Gastrocnemius medialis (tissue), 4 donors: ENCODE data around the gene ACOX2. TPM values are rescaled to one million over a fixed set of nuclear protein-coding genes. Genes with fewer than 3 reads are reported as not detected.
A peak's percentile ranks its signal among the peaks of the same experiment; 100 is the strongest.

Experiments used
- ATAC-seq, 2 donors: fragments of 150-250 bp; one replicate each; pipeline ENCODE4 v1.9.1; 2016
- DNase-seq, 2 donors: peaks; one replicate each; pipeline ENCODE4 v3.0.0-alpha.2; 2019
- H3K27ac ChIP-seq, 4 donors: fragments of 200-600 bp; sonication (generic); 1 replicate in 1 of 4; 2 replicates in 3 of 4; pipeline ENCODE4 v1.5.1; 2016 to 2018; ENCODE audit warnings: mild to moderate bottlenecking in 2 of 4, moderate library complexity in 1 of 4
- H3K27me3 ChIP-seq, 3 donors: fragments of 200-600 bp; sonication (generic) in 2 of 3; 1 replicate in 1 of 3; 2 replicates in 2 of 3; pipeline versions ENCODE4 v1.5.1 to v1.6.0; 2016 to 2019; ENCODE audit warnings: mild to moderate bottlenecking in 1 of 3, moderate library complexity in 1 of 3
- H3K36me3 ChIP-seq, 2 donors: fragments of 200-600 bp; sonication (generic) in 1 of 2; one replicate each; pipeline ENCODE4 v1.5.1; 2017 to 2018
- H3K4me1 ChIP-seq, 2 donors: fragments of 200-600 bp; sonication (generic) in 1 of 2; one replicate each; pipeline ENCODE4 v1.5.1; 2016 to 2017; ENCODE audit warnings: mild to moderate bottlenecking in 2 of 2
- H3K4me3 ChIP-seq, 4 donors: fragments of 200-600 bp; sonication (generic) in 3 of 4; 1 replicate in 1 of 4; 2 replicates in 3 of 4; pipeline ENCODE4 v1.5.1; 2016 to 2019; ENCODE audit warnings: mild to moderate bottlenecking in 2 of 4
- H3K9me3 ChIP-seq, 3 donors: fragments of 200-600 bp; sonication (generic) in 2 of 3; 1 replicate in 1 of 3; 2 replicates in 2 of 3; pipeline ENCODE4 v1.5.1; 2016 to 2019
- CTCF ChIP-seq, 5 experiments: fragments of 450-650 bp in 3 of 5; fragments of 200-600 bp in 2 of 5; sonication (generic) in 2 of 5; IDR thresholded peaks in 4 of 5; conservative IDR thresholded peaks in 1 of 5; 1 replicate in 4 of 5; 2 replicates in 1 of 5; pipeline ENCODE4 v1.5.1; 2016 to 2019; ENCODE audit warnings: antibody characterized with exemption in 5 of 5, mild to moderate bottlenecking in 3 of 5, moderate library complexity in 3 of 5
- POLR2A ChIP-seq, 2 donors: fragments of 450-650 bp; IDR thresholded peaks; one replicate each; pipeline ENCODE4 v1.6.1; 2017; ENCODE audit warnings: antibody characterized with exemption in 2 of 2, mild to moderate bottlenecking in 2 of 2, moderate library complexity in 2 of 2
- in situ Hi-C, 4 donors: fragments of 200-750 bp; cut with MboI; loops; one replicate each; pipeline versions ENCODE4 v1.15.0 to v1.8.0; 2017; ENCODE audit warnings: low sequenced_read_pairs in 4 of 4
- intact Hi-C: fragments of 100-400 bp; cut with DNase I; formaldehyde crosslinking; loops from one replicate; pipeline ENCODE4 v1.15.1; 2023; ENCODE audit warnings: low total_unique reads
- total RNA-seq, 4 donors: library from RNA; depleted of rRNA; stranded (reverse); fragments of >200 nt; gene quantifications; one replicate each; pipeline versions ENCODE4 v1.1.0 to v1.2.3, GENCODE V29; 2016

ACOX2 gene
- total RNA-seq: 10 to 100 TPM in 1 of 4 donors, 1 to 10 TPM in 3; 1.6 to 10.4 (median 5.7) TPM

GRCh38 chr3:58536501-58537411 is at the start of gene ACOX2:
Gene ACOX2 (minus strand): TSS chr3:58537190. CDS start chr3:58535106, 2,084 bp downstream.
- Histone ChIP-seq H3K27ac (peak within 1 kb of the TSS; percentile 43 to 84 (median 74)), H3K27me3 (no peaks in the 10 kb centered on the region), H3K4me3 (peak within 1 kb of the TSS; percentile 27 to 47 (median 41)), H3K4me1 (peaks cover 16 to 20% of the 10 kb centered on the region in 2 donors), H3K36me3 (no peaks in the 10 kb centered on the region), H3K9me3 (no peaks in the 10 kb centered on the region)
- ATAC-seq: peak; percentile 53 to 61
- peak; percentile 26 to 56 for DNase-seq
- intact Hi-C loops: loop anchor here (10.0 kb wide), 1 partner anchor 352 kb away; no protein-coding TSS in a partner anchor
- in situ Hi-C loops: loop anchor here in 3 of 4 donors (10.0 to 25.0 kb wide), 2 partner anchors 72 to 349 kb away; no protein-coding TSS in a partner anchor
- TF ChIP-seq POLR2A (IDR thresholded peaks at IDR 0.05) (no peak), CTCF (IDR thresholded peaks at IDR 0.05 in 4 of 5, conservative IDR thresholded peaks at IDR 0.05 in 1 of 5) (no peak)

- H3K9me3 ChIP-seq: no peaks in the 10 kb centered on the region
- H3K27ac ChIP-seq: peak overlapping the region; percentile 73 to 85 (median 78)
- in situ Hi-C loops (no loop called here), intact Hi-C loops (loop anchor here (1.0 to 5.0 kb wide), 2 partner anchors 18 to 41 kb away; no protein-coding TSS in a partner anchor)
- peak overlapping the region; percentile 64 to 81 (median 75) for H3K4me3 ChIP-seq
- no peak for ATAC-seq
- peaks cover 13 to 15% (median 14%) of the 10 kb centered on the region in 3 donors for H3K27me3 ChIP-seq
- H3K36me3 ChIP-seq: no peaks in the 10 kb centered on the region
- H3K4me1 ChIP-seq: peaks cover 20 to 22% of the 10 kb centered on the region in 2 donors
- DNase-seq: no peak
- TF ChIP-seq POLR2A (IDR thresholded peaks at IDR 0.05): no peak
- TF ChIP-seq CTCF (IDR thresholded peaks at IDR 0.05 in 4 of 5, conservative IDR thresholded peaks at IDR 0.05 in 1 of 5): no peak
Measured at GRCh38 chr3:58585994-58586393, 49.0 kb upstream of the ACOX2 start.

GRCh38 chr3:58585005-58585786 is 48.2 kb upstream of the ACOX2 start:
- intact Hi-C loops: loop anchor here (1.0 to 5.0 kb wide), 2 partner anchors 17 to 42 kb away; no protein-coding TSS in a partner anchor
- TF ChIP-seq POLR2A (IDR thresholded peaks at IDR 0.05) (no peak), CTCF (IDR thresholded peaks at IDR 0.05 in 4 of 5, conservative IDR thresholded peaks at IDR 0.05 in 1 of 5) (peak; percentile 77 to 96 (median 85))

GRCh38 chr3:58584690-58585004 is 47.7 kb upstream of the ACOX2 start:
- Histone ChIP-seq H3K27ac (peak overlapping the region; percentile 73 to 85 (median 78)), H3K36me3 (no peaks in the 10 kb centered on the region), H3K9me3 (no peaks in the 10 kb centered on the region), H3K27me3 (peaks cover 13 to 15% (median 14%) of the 10 kb centered on the region in 3 donors), H3K4me1 (peaks cover 20 to 22% of the 10 kb centered on the region in 2 donors), H3K4me3 (peak overlapping the region; percentile 64 to 81 (median 75))
- in situ Hi-C loops: no loop called here
- DNase-seq (no peak), ATAC-seq (peak in 1 of 2 donors; percentile 22)
- TF ChIP-seq POLR2A (IDR thresholded peaks at IDR 0.05) (no peak), CTCF (IDR thresholded peaks at IDR 0.05 in 4 of 5, conservative IDR thresholded peaks at IDR 0.05 in 1 of 5) (no peak)
- intact Hi-C loops: loop anchor here (1.0 to 5.0 kb wide), 2 partner anchors 16 to 43 kb away; no protein-coding TSS in a partner anchor

More at GRCh38 chr3:58585005-58585786, 48.2 kb upstream of the ACOX2 start:
- H3K27me3 ChIP-seq: peaks cover 13 to 15% (median 14%) of the 10 kb centered on the region in 3 donors
- H3K27ac ChIP-seq: peak overlapping the region; percentile 73 to 85 (median 78)
- peaks cover 20 to 22% of the 10 kb centered on the region in 2 donors for H3K4me1 ChIP-seq
- peak overlapping the region; percentile 64 to 81 (median 75) for H3K4me3 ChIP-seq
- DNase-seq (peak; percentile 59 to 75), ATAC-seq (peak; percentile 89 to 94)
- no peaks in the 10 kb centered on the region for H3K9me3 ChIP-seq
- no peaks in the 10 kb centered on the region for H3K36me3 ChIP-seq
- in situ Hi-C loops: no loop called here
